GM13977 (cell line): Measurements from ENCODE around the gene ERC1.

Source experiments
- DNase-seq: peaks from one replicate; pipeline ENCODE4 v3.0.0; 2012; ENCODE audit warnings: low spot score
- CTCF ChIP-seq: IDR thresholded peaks from 2 replicates; pipeline ENCODE4 v1.5.1; 2012; ENCODE audit warnings: mild to moderate bottlenecking, control low read depth; ENCODE audit not compliant: insufficient read depth; ENCODE audit errors: extremely low read depth, missing control alignments
- in situ Hi-C: fragments of 300-500 bp; cut with MboI; formaldehyde crosslinking; loops from one replicate; pipeline ENCODE4 v1.12.0; 2022; ENCODE audit warnings: low sequenced_read_pairs, low pct_unique_long_range_greater_than_20kb, mixed read lengths, inconsistent platforms; ENCODE audit not compliant: unreplicated experiment

The ERC1 gene

GRCh38 chr12:1122786-1123185 is 131.8 kb downstream of the ERC1 start:
- in situ Hi-C loops: no loop called here
- TF ChIP-seq CTCF: no peak
- no peak for DNase-seq

- in situ Hi-C loops: no loop called here
- no peak for TF ChIP-seq CTCF
- peak; percentile 18 for DNase-seq
Observed at GRCh38 chr12:1126091-1126490, 135.1 kb downstream of the ERC1 start.

- in situ Hi-C loops: no loop called here
- TF ChIP-seq CTCF: no peak
- no peak for DNase-seq
Observed at GRCh38 chr12:1127021-1127420, 136.0 kb downstream of the ERC1 start.

- DNase-seq: no peak
- in situ Hi-C loops: no loop called here
Observed at GRCh38 chr12:1130164-1130563, 139.1 kb downstream of the ERC1 start.

GRCh38 chr12:1130571-1130970 is 139.5 kb downstream of the ERC1 start:
- no peak for DNase-seq
- in situ Hi-C loops: no loop called here
- TF ChIP-seq CTCF: no peak

More at GRCh38 chr12:1130164-1130563, 139.1 kb downstream of the ERC1 start:
- no peak for TF ChIP-seq CTCF

- in situ Hi-C loops: no loop called here
- no peak for DNase-seq
- no peak for TF ChIP-seq CTCF
Observed at GRCh38 chr12:1131811-1132224, 140.8 kb downstream of the ERC1 start.

- TF ChIP-seq CTCF: no peak
- in situ Hi-C loops: no loop called here
Observed at GRCh38 chr12:1132311-1132710, 141.3 kb downstream of the ERC1 start.

More at GRCh38 chr12:1132311-1132710, 141.3 kb downstream of the ERC1 start:
- DNase-seq: no peak
